ENCODE data around the gene KSR1. TPM values are rescaled to one million over a fixed set of nuclear protein-coding genes. Genes with fewer than 3 reads are reported as not detected.

The KSR1 gene
- total RNA-seq, 1 donor from 2014 or later = 60.6 TPM

DNA sequence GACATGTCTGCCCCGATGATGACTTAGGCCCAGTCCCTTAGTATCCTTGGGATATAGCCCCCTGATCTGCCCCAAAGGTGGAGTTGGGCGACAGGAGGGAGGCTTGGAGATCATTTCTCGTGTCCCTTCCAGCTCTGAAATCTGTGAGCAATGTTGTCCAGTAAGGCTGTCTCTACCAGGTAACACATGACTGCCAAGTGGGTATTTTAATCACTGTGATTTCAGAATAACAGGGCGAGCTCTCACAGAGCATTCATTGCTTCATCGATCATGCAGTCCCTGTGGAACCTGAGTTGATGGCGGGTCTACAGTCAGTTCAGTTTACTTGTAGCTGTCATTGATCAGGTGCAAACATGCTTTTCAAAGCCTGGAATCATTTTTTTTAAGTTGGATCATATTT, 39.2 kb downstream of the KSR1 start:
- Mint-ChIP-seq H3K9me3 (ENCODE audit: low read depth) (no peaks in the 10 kb centered on the region), H3K4me3 (ENCODE audit: unreplicated experiment) (no peak overlapping the region), H3K4me1 (ENCODE audit: low read depth) (peaks cover 66% of the 10 kb centered on the region), H3K27me3 (ENCODE audit: low read depth) (no peaks in the 10 kb centered on the region), H3K27ac (ENCODE audit: unreplicated experiment) (peak overlapping the region; percentile 36), H3K36me3 (ENCODE audit: low read depth) (no peaks in the 10 kb centered on the region)
- TF ChIP-seq CTCF (IDR thresholded peaks at IDR 0.05) = no peak
- DNase-seq (ENCODE audit: low spot score) = no peak

GRCh38 chr17:27496005-27496404, 39.8 kb downstream of the KSR1 start:
- Mint-ChIP-seq H3K27me3 (ENCODE audit: low read depth) (no peaks in the 10 kb centered on the region), H3K36me3 (ENCODE audit: low read depth) (no peaks in the 10 kb centered on the region), H3K27ac (ENCODE audit: unreplicated experiment) (peak overlapping the region; percentile 17), H3K9me3 (ENCODE audit: low read depth) (no peaks in the 10 kb centered on the region), H3K4me3 (ENCODE audit: unreplicated experiment) (no peak overlapping the region), H3K4me1 (ENCODE audit: low read depth) (peaks cover 61% of the 10 kb centered on the region)
- TF ChIP-seq CTCF (IDR thresholded peaks at IDR 0.05) = no peak
- no peak for DNase-seq (ENCODE audit: low spot score)

- no peak overlapping the region for H3K4me3 Mint-ChIP-seq (ENCODE audit: unreplicated experiment)
- no peak for TF ChIP-seq CTCF (IDR thresholded peaks at IDR 0.05)
- H3K27me3 Mint-ChIP-seq (ENCODE audit: low read depth) = no peaks in the 10 kb centered on the region
- peak overlapping the region; percentile 51 for H3K27ac Mint-ChIP-seq (ENCODE audit: unreplicated experiment)
- no peaks in the 10 kb centered on the region for H3K36me3 Mint-ChIP-seq (ENCODE audit: low read depth)
- no peaks in the 10 kb centered on the region for H3K9me3 Mint-ChIP-seq (ENCODE audit: low read depth)
- DNase-seq (ENCODE audit: low spot score) = no peak
- peaks cover 56% of the 10 kb centered on the region for H3K4me1 Mint-ChIP-seq (ENCODE audit: low read depth)
Measured at GRCh38 chr17:27496437-27496943, 40.2 kb downstream of the KSR1 start.

- Mint-ChIP-seq H3K4me1 (ENCODE audit: low read depth) (peaks cover 56% of the 10 kb centered on the region), H3K36me3 (ENCODE audit: low read depth) (no peaks in the 10 kb centered on the region), H3K4me3 (ENCODE audit: unreplicated experiment) (no peak overlapping the region), H3K27me3 (ENCODE audit: low read depth) (no peaks in the 10 kb centered on the region), H3K27ac (ENCODE audit: unreplicated experiment) (peak overlapping the region; percentile 51), H3K9me3 (ENCODE audit: low read depth) (no peaks in the 10 kb centered on the region)
- no peak for TF ChIP-seq CTCF (IDR thresholded peaks at IDR 0.05)
- DNase-seq (ENCODE audit: low spot score) = no peak
Measured at GRCh38 chr17:27496971-27497370, 40.7 kb downstream of the KSR1 start.

DNA sequence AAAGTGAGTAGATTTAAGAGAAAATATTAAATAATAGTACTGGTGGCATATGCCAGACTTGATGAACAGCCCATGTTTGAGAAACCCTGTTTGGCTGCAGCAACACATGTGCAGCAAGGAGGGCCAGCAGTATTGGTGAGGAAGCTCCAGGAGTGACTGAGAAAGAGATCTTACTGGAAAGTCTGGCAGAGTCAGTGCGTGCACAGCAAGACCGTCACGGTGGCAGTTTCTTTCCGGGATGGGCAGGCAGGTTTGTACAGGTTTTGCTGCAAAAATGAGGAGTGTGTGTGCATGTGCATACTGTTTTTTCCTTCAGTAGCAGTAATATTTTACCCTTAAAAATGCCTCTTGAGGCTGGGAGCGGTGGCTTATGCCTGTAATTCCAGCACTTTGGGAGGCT, 41.4 kb downstream of the KSR1 start:
- H3K27ac Mint-ChIP-seq (ENCODE audit: unreplicated experiment) = no peak overlapping the region
- H3K9me3 Mint-ChIP-seq (ENCODE audit: low read depth) = no peaks in the 10 kb centered on the region
- H3K4me1 Mint-ChIP-seq (ENCODE audit: low read depth) = peaks cover 56% of the 10 kb centered on the region
- H3K27me3 Mint-ChIP-seq (ENCODE audit: low read depth) = no peaks in the 10 kb centered on the region
- H3K36me3 Mint-ChIP-seq (ENCODE audit: low read depth) = no peaks in the 10 kb centered on the region
- DNase-seq (ENCODE audit: low spot score) = no peak
- H3K4me3 Mint-ChIP-seq (ENCODE audit: unreplicated experiment) = no peak overlapping the region
- no peak for TF ChIP-seq CTCF (IDR thresholded peaks at IDR 0.05)
